HCT116 (cell line): ENCODE data around the gene ZNF438. TPM values are rescaled to one million over a fixed set of nuclear protein-coding genes. Genes with fewer than 3 reads are reported as not detected.

Experiments used
- ATAC-seq: fragments of 200-7000 bp; cut with Tn5 transposase; 2 replicates; pipeline ENCODE4 v1.9.1; 2020; ENCODE audit warnings: mild to moderate bottlenecking, moderate library complexity
- BruUV-seq: library from RNA; stranded (reverse); fragments of 400-500 nt; replicated peaks from 2 replicates; lab custom pipeline; 2021; lab: Mats Ljungman, UMichigan
- CTCF ChIA-PET: fragments of 300-600 bp; sonication (Branson Sonifier 250); formaldehyde crosslinking; loops from one replicate; lab custom pipeline; 2021; ENCODE audit warnings: antibody characterized with exemption; lab: Charles Lee
- POLR2A ChIA-PET: fragments of 300-600, 350-600 bp; sonication (Branson Sonifier 250); formaldehyde crosslinking; loops from one replicate; lab custom pipeline; 2021; ENCODE audit warnings: antibody characterized with exemption; lab: Charles Lee
- RAD21 ChIA-PET, 2 experiments: fragments of 300-600 bp; sonication (Branson Sonifier 250); formaldehyde crosslinking; loops; one replicate each; lab custom pipeline; 2023; ENCODE audit warnings: low total read pairs in 2 of 2; ENCODE audit not compliant: uncharacterized antibody in 2 of 2, unreplicated experiment in 2 of 2, low non-redundant PET in 1 of 2; lab: Charles Lee
- DNase-seq: peaks from one replicate; pipeline ENCODE4 v3.0.0-alpha.2; 2010; ENCODE audit warnings: low read depth, low spot score
- H2AFZ ChIP-seq: fragments of 200-600 bp; shearing (Covaris generic), sonication (generic); 2 replicates; pipeline ENCODE4 v1.6.1; 2017; ENCODE audit warnings: low read depth, mixed run types, mixed read lengths, antibody characterized with exemption, low read length; ENCODE audit not compliant: poor library complexity, severe bottlenecking
- H3K27ac ChIP-seq: 2 replicates; pipeline ENCODE4 v1.5.1; 2012; ENCODE audit warnings: low read depth, low read length
- H3K27me3 ChIP-seq: fragments of 200-600 bp; sonication (generic); 2 replicates; pipeline ENCODE4 v1.6.1; 2016; ENCODE audit warnings: mixed run types, low read length, mixed read lengths; ENCODE audit not compliant: insufficient read depth
- H3K36me3 ChIP-seq, 2 experiments: fragments of 200-500 bp in 1 of 2; fragments of 200-600 bp in 1 of 2; sonication (Bioruptor generic) in 1 of 2; sonication (generic) in 1 of 2; 2 replicates each; pipeline versions ENCODE4 v1.5.1 to v1.6.1; 2014 to 2016; ENCODE audit warnings: low read length in 2 of 2, inconsistent platforms in 1 of 2, mixed read lengths in 1 of 2, mixed run types in 1 of 2; ENCODE audit not compliant: insufficient read depth in 2 of 2, control insufficient read depth in 1 of 2
- H3K4me1 ChIP-seq, 2 experiments: fragments of 200-600 bp in 1 of 2; sonication (generic) in 1 of 2; 2 replicates each; pipeline versions ENCODE4 v1.5.1 to v1.6.1; 2012 to 2017; ENCODE audit warnings: low read length in 2 of 2, inconsistent platforms in 1 of 2, mild to moderate bottlenecking in 1 of 2, mixed read lengths in 1 of 2, mixed run types in 1 of 2, moderate library complexity in 1 of 2; ENCODE audit not compliant: insufficient read depth in 2 of 2, control insufficient read depth in 1 of 2
- H3K4me2 ChIP-seq: fragments of 200-600 bp; sonication (generic); 2 replicates; pipeline ENCODE4 v1.6.1; 2017; ENCODE audit warnings: mixed run types, low read length, mixed read lengths
- H3K4me3 ChIP-seq, 2 experiments: fragments of 200-600 bp in 1 of 2; sonication (generic) in 1 of 2; replicated peaks in 1 of 2; 2 replicates each; pipeline ENCODE4 v1.5.1; 2011 to 2016; ENCODE audit warnings: low read length in 2 of 2, control low read depth in 1 of 2, low read depth in 1 of 2, mild to moderate bottlenecking in 1 of 2, mixed read lengths in 1 of 2, mixed run types in 1 of 2
- H3K79me2 ChIP-seq: fragments of 200-600 bp; sonication (generic); 2 replicates; pipeline ENCODE4 v1.6.1; 2017; ENCODE audit warnings: mild to moderate bottlenecking, mixed run types, low read length, moderate library complexity, mixed read lengths; ENCODE audit not compliant: insufficient read depth
- H3K9ac ChIP-seq: fragments of 200-600 bp; sonication (generic); 2 replicates; pipeline ENCODE4 v1.6.1; 2016; ENCODE audit warnings: low read length, mixed read lengths
- H3K9me2 ChIP-seq: fragments of 200-600 bp; sonication (generic), shearing (Covaris generic); 2 replicates; pipeline ENCODE4 v1.6.1; 2017; ENCODE audit warnings: mixed run types, mild to moderate bottlenecking, moderate library complexity; ENCODE audit not compliant: insufficient read depth
- H3K9me3 ChIP-seq, 2 experiments: fragments of 200-500 bp in 1 of 2; fragments of 200-600 bp in 1 of 2; sonication (Bioruptor generic) in 1 of 2; sonication (generic) in 1 of 2; 2 replicates each; pipeline ENCODE4 v1.6.1; 2014 to 2017; ENCODE audit warnings: low read length in 2 of 2, mixed read lengths in 2 of 2, inconsistent platforms in 1 of 2, low read depth in 1 of 2, mild to moderate bottlenecking in 1 of 2, mixed run types in 1 of 2, moderate library complexity in 1 of 2; ENCODE audit not compliant: control insufficient read depth in 1 of 2, insufficient read depth in 1 of 2
- H4K20me1 ChIP-seq: fragments of 200-600 bp; sonication (generic), shearing (Covaris generic); 2 replicates; pipeline ENCODE4 v1.6.1; 2017; ENCODE audit warnings: mixed run types, mild to moderate bottlenecking, moderate library complexity; ENCODE audit not compliant: insufficient read depth
- EZH2phosphoT487 ChIP-seq: fragments of 200-600 bp; IDR thresholded peaks from 2 replicates; pipeline ENCODE4 v1.6.1; 2018; ENCODE audit warnings: antibody characterized with exemption, borderline replicate concordance
- JUND ChIP-seq: IDR thresholded peaks from 2 replicates; pipeline ENCODE4 v1.6.1; 2012
- POLR2A ChIP-seq: IDR thresholded peaks from 2 replicates; pipeline ENCODE4 v1.7.0; 2011; ENCODE audit warnings: borderline replicate concordance; ENCODE audit not compliant: insufficient read depth, insufficient read length; ENCODE audit errors: extremely low read depth
- REST ChIP-seq: IDR thresholded peaks from 2 replicates; pipeline ENCODE4 v1.6.1; 2012; ENCODE audit warnings: low read depth
- YY1 ChIP-seq: IDR thresholded peaks from 2 replicates; pipeline ENCODE4 v1.6.1; 2011; ENCODE audit warnings: low read length, low read depth, moderate library complexity, mild to moderate bottlenecking; ENCODE audit not compliant: insufficient replicate concordance; ENCODE audit errors: extremely low read depth
- ZNF274 ChIP-seq: fragments of 200-500 bp; sonication (Bioruptor generic); IDR thresholded peaks from 2 replicates; pipeline ENCODE4 v1.6.1; 2014; ENCODE audit warnings: mild to moderate bottlenecking, low read depth, low read length, inconsistent platforms
- intact Hi-C: fragments of 100-400 bp; cut with micrococcal nuclease; formaldehyde crosslinking; loops from 2 replicates; pipeline ENCODE4 v1.10.0; 2022
- total RNA-seq: library from RNA; stranded (reverse); gene quantifications from one replicate; pipeline ENCODE4 v1.2.1, GENCODE V29; 2021; ENCODE audit not compliant: unreplicated experiment

Gene ZNF438
- total RNA-seq, 1 experiment from 2014 or later, result 3.3 TPM

- no peaks in the 10 kb centered on the region for H3K9me2 ChIP-seq
- no peaks in the 10 kb centered on the region for H3K79me2 ChIP-seq
- ChIA-PET RAD21 (no interaction called here), POLR2A (no interaction called here), CTCF (no interaction called here)
- BruUV-seq, result no TSS peak
- no peaks in the 10 kb centered on the region for H3K27me3 ChIP-seq
- H3K4me1 ChIP-seq, result no peaks in the 10 kb centered on the region
- intact Hi-C loops, result no loop called here
- H2AFZ ChIP-seq, result no peak overlapping the region
- DNase-seq (no peak), ATAC-seq (no peak)
- no peak overlapping the region for H3K4me2 ChIP-seq
- no peaks in the 10 kb centered on the region for H3K9me3 ChIP-seq
- no peaks in the 10 kb centered on the region for H3K36me3 ChIP-seq
- no peak overlapping the region for H3K9ac ChIP-seq
- H3K4me3 ChIP-seq, result no peak overlapping the region
- no peak overlapping the region for H3K27ac ChIP-seq
- no peak for TF ChIP-seq JUND
- TF ChIP-seq EZH2phosphoT487, result no peak
- TF ChIP-seq ZNF274, result no peak
- TF ChIP-seq POLR2A, result no peak
- TF ChIP-seq REST, result no peak
- TF ChIP-seq YY1, result no peak
- H4K20me1 ChIP-seq, result no peaks in the 10 kb centered on the region
Measured at GRCh38 chr10:30977385-30977784, 54.3 kb downstream of the ZNF438 start.
